ENCODE measurements around the gene TTN. TPM values are rescaled to one million over a fixed set of nuclear protein-coding genes. Genes with fewer than 3 reads are reported as not detected.

Gene TTN
- total and polyA plus RNA-seq, 10 of the 15 experiments (the other 5 are each of a cell fraction or from before 2014, with no cell fraction given), result 0.15 to 9.0 (median 1.8) TPM

GRCh38 chr2:178733975-178734374, 73.2 kb downstream of the TTN start:
- no peak overlapping the region for H3K27ac ChIP-seq (ENCODE audit: control insufficient read depth, insufficient read depth)
- ATAC-seq (no peak), DNase-seq (ENCODE audit: low read depth, low spot score) (no peak), FAIRE-seq (no peak)
- H3K36me3 ChIP-seq (ENCODE audit: control insufficient read depth in 2 of 2, insufficient read depth in 2 of 2, low read length in 1 of 2), result no peaks in the 10 kb centered on the region
- BruUV-seq (replicated peaks), result no TSS peak
- no peak overlapping the region for H3K4me2 ChIP-seq (ENCODE audit: control insufficient read depth, insufficient read depth)
- no peak overlapping the region for H3K4me3 ChIP-seq
- ChIA-PET SMC1A (ENCODE audit: uncharacterized antibody, unreplicated experiment) (interaction anchor here (1.1 to 1.4 kb wide), 2 partner anchors 10 to 251 kb away, joined by 3 read pairs; no protein-coding TSS in a partner anchor), RAD21 (ENCODE audit: unreplicated experiment) (no interaction called here), POLR2A (no interaction called here), CTCF (interaction anchor here (1.1 kb wide), 1 partner anchor 27 kb away, joined by 4 read pairs; no protein-coding TSS in a partner anchor)
- H3K27me3 ChIP-seq (replicated peaks in 1 of 2; ENCODE audit: control insufficient read depth in 2 of 2, insufficient read depth in 2 of 2, low read length in 1 of 2), result no peaks in the 10 kb centered on the region
- no peaks in the 10 kb centered on the region for H3K79me2 ChIP-seq (ENCODE audit: control insufficient read depth, insufficient read depth, low read length)
- 42% methylated on average over 2 of the region's 2 CpGs for WGBS (ENCODE audit: insufficient coverage, insufficient replicate concordance, low lambda C conversion rate, missing lambda C conversion rate)
- H3K4me1 ChIP-seq (ENCODE audit: control insufficient read depth, insufficient read depth, low read length), result no peaks in the 10 kb centered on the region
- H3K9me3 ChIP-seq (replicated peaks; ENCODE audit: control insufficient read depth, insufficient read depth, low read length), result no peaks in the 10 kb centered on the region
- in situ Hi-C loops (cut with MboI), result no loop called here
- intact Hi-C loops (cut with micrococcal nuclease; ENCODE audit: unreplicated experiment), result no loop called here
- H3K9ac ChIP-seq (ENCODE audit: control insufficient read depth, insufficient read depth, low read length), result no peak overlapping the region
- no peak overlapping the region for H2AFZ ChIP-seq (ENCODE audit: control insufficient read depth, low read depth, low read length)
- H4K20me1 ChIP-seq (ENCODE audit: control insufficient read depth, insufficient read depth), result no peaks in the 10 kb centered on the region
- TF ChIP-seq HDAC2 (IDR thresholded peaks at IDR 0.05), result no peak
- TF ChIP-seq HDGF (IDR thresholded peaks at IDR 0.05), result no peak
- no peak for TF ChIP-seq NR2F1 (conservative IDR thresholded peaks at IDR 0.05)
- TF ChIP-seq TARDBP (IDR thresholded peaks at IDR 0.05; ENCODE audit: borderline replicate concordance), result no peak
- no peak for TF ChIP-seq RUNX3 (IDR thresholded peaks at IDR 0.05; ENCODE audit: low read length)
- no peak for TF ChIP-seq ZBTB11 (CRISPR knock-in tag; IDR thresholded peaks at IDR 0.05)
- no peak for TF ChIP-seq CUX1 (IDR thresholded peaks at IDR 0.05; ENCODE audit: insufficient replicate concordance, low read depth, low read length)
- TF ChIP-seq CHD4 (IDR thresholded peaks at IDR 0.05), result no peak
- TF ChIP-seq MYB (IDR thresholded peaks at IDR 0.05; ENCODE audit: borderline replicate concordance, low read depth, low read length), result no peak
- TF ChIP-seq E2F8 (IDR thresholded peaks at IDR 0.05; ENCODE audit: low read depth, partially characterized antibody), result no peak
- TF ChIP-seq STAT1 (conservative IDR thresholded peaks at IDR 0.05), result no peak
- no peak for TF ChIP-seq ZBED1 (IDR thresholded peaks at IDR 0.05; ENCODE audit: borderline replicate concordance)
- no peak for TF ChIP-seq NFYA (IDR thresholded peaks at IDR 0.05; ENCODE audit: borderline replicate concordance, low read depth, low read length)
- no peak for TF ChIP-seq NR2C1 (IDR thresholded peaks at IDR 0.05)
- no peak for TF ChIP-seq FOS (IDR thresholded peaks at IDR 0.05; ENCODE audit: borderline replicate concordance, extremely low read depth, insufficient read length)

Measured in GM12878 (cell line).